Natural killer cell (primary cell): ENCODE results near the gene SVEP1. TPM values are rescaled to one million over a fixed set of nuclear protein-coding genes. Genes with fewer than 3 reads are reported as not detected.

Source experiments
- ATAC-seq, 3 donors: fragments of 150-1000 bp in 2 of 3; fragments of 200-7000 bp in 1 of 3; cut with Tn5 transposase; 1 replicate in 1 of 3; 2 replicates in 2 of 3; pipeline ENCODE4 v1.10.0; 2021; ENCODE audit warnings: mild to moderate bottlenecking in 2 of 3, moderate library complexity in 2 of 3
- DNase-seq, 2 donors: peaks; one replicate each; pipeline versions ENCODE4 v3.0.0 to v3.0.0-alpha.2; 2013 to 2021; ENCODE audit warnings: mixed read lengths in 1 of 2
- H3K27ac ChIP-seq: one replicate; pipeline ENCODE4 v1.5.1; 2013; ENCODE audit warnings: mild to moderate bottlenecking, low read length
- H3K27me3 ChIP-seq: one replicate; pipeline ENCODE4 v1.6.1; 2013; ENCODE audit warnings: low read length; ENCODE audit not compliant: control insufficient read depth, insufficient read depth
- H3K36me3 ChIP-seq: one replicate; pipeline ENCODE4 v1.6.1; 2013; ENCODE audit warnings: low read length; ENCODE audit not compliant: control insufficient read depth, insufficient read depth
- H3K4me1 ChIP-seq: one replicate; pipeline ENCODE4 v1.6.1; 2013; ENCODE audit warnings: low read length; ENCODE audit not compliant: control insufficient read depth, insufficient read depth
- H3K4me3 ChIP-seq: one replicate; pipeline ENCODE4 v1.5.1; 2013; ENCODE audit warnings: low read length
- H3K9me3 ChIP-seq: one replicate; pipeline ENCODE4 v1.6.1; 2013; ENCODE audit warnings: low read length; ENCODE audit not compliant: control insufficient read depth, insufficient read depth
- H3K27ac Mint-ChIP-seq, 2 donors: one replicate each; pipeline ENCODE4 v1.8.0; 2022; ENCODE audit warnings: mild to moderate bottlenecking in 2 of 2, mixed read lengths in 2 of 2, moderate library complexity in 1 of 2
- H3K27me3 Mint-ChIP-seq, 2 donors: one replicate each; pipeline ENCODE4 v1.8.0; 2022; ENCODE audit warnings: low read depth in 2 of 2, mixed read lengths in 2 of 2
- H3K36me3 Mint-ChIP-seq: one replicate; pipeline ENCODE4 v1.8.0; 2022; ENCODE audit warnings: mixed read lengths
- H3K4me1 Mint-ChIP-seq, 2 donors: one replicate each; pipeline ENCODE4 v1.8.0; 2022; ENCODE audit warnings: mixed read lengths in 2 of 2
- H3K4me3 Mint-ChIP-seq: one replicate; pipeline ENCODE4 v1.8.0; 2022; ENCODE audit warnings: mild to moderate bottlenecking, moderate library complexity, mixed read lengths
- H3K9me3 Mint-ChIP-seq, 2 donors: one replicate each; pipeline ENCODE4 v1.8.0; 2022; ENCODE audit warnings: mixed read lengths in 2 of 2
- WGBS: methylation state at CpG from one replicate; pipeline ENCODE4 v1.1.7; 2013; ENCODE audit warnings: missing lambda C conversion rate; ENCODE audit not compliant: insufficient coverage; 5-methylcytosine and 5-hydroxymethylcytosine counted together
- intact Hi-C: fragments of 100-400 bp; cut with micrococcal nuclease; formaldehyde crosslinking; loops from one replicate; pipeline ENCODE4 v1.14.2; 2022
- total RNA-seq, 4 donors: library from RNA; stranded (reverse); fragments of 120-200 nt in 1 of 4; gene quantifications; one replicate each; pipeline versions ENCODE4 v1.2.3 to v1.2.4, GENCODE V29; 2013 to 2022
- TF ChIP-seq, protein P1 (sequence below): fragments of 200-600 bp; IDR thresholded peaks from one replicate; pipeline ENCODE4 v1.8.0; 2022; ENCODE audit warnings: antibody characterized with exemption

SVEP1 gene
- not detected for total RNA-seq
- not detected for total RNA-seq (2013)

DNA sequence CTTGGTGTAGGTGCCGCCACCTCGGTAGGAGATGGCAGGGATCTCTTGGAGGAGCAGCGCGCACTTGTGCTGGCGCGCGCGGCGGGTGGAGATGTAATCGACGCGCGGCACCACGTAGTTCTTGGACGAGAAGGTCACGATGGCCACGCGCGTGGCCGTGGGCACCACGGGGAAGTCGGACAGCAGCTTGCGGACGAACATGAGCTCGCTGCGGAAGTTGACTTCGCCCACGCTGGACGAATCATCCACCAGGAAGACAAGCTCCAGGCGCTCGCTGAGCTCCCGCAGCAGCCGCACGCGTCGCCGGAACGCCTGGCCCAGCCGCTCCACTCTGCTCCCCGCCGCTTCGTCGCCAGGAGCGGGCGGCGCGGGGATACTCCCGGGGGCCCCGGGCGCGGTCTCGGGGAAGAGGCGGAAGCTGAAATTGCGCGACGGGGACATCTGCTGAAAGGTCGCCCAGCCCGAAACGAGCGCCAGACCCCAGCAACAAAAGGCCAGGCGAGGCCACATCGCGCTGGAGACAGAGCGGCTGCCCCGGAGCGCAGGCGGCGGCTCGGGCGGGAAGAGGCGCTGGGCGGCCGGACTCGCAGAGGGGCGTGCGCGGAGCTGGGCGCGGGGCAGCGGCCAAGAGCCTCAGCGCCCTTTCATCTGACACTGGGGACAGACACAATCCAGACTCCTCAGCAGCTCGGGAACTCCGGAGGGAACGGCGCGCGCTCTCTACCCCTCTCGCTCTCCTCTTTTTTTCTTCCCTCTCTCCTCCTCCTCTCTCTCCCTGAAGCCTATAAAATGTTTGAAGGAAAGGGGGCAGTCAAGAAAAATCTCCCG, at the start of gene SVEP1:
TSS of gene SVEP1 (minus strand) at position 708 of the 828 bp plus-strand sequence. CDS start at position 510, 198 bp downstream.
- Histone ChIP-seq H3K4me3 (no peak within 1 kb of the TSS), H3K9me3 (no peaks in the 10 kb centered on the region), H3K4me1 (no peaks in the 10 kb centered on the region), H3K36me3 (no peaks in the 10 kb centered on the region), H3K27me3 (peaks cover 6% of the 10 kb centered on the region), H3K27ac (no peak within 1 kb of the TSS)
- H3K27me3 Mint-ChIP-seq, result peaks cover 23 to 39% of the 10 kb centered on the region in 2 donors
- TF ChIP-seq, protein P1, sequence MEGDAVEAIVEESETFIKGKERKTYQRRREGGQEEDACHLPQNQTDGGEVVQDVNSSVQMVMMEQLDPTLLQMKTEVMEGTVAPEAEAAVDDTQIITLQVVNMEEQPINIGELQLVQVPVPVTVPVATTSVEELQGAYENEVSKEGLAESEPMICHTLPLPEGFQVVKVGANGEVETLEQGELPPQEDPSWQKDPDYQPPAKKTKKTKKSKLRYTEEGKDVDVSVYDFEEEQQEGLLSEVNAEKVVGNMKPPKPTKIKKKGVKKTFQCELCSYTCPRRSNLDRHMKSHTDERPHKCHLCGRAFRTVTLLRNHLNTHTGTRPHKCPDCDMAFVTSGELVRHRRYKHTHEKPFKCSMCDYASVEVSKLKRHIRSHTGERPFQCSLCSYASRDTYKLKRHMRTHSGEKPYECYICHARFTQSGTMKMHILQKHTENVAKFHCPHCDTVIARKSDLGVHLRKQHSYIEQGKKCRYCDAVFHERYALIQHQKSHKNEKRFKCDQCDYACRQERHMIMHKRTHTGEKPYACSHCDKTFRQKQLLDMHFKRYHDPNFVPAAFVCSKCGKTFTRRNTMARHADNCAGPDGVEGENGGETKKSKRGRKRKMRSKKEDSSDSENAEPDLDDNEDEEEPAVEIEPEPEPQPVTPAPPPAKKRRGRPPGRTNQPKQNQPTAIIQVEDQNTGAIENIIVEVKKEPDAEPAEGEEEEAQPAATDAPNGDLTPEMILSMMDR, result no peak
- no peak within 1 kb of the TSS for H3K27ac Mint-ChIP-seq
- DNase-seq, result no peak
- no peaks in the 10 kb centered on the region for H3K9me3 Mint-ChIP-seq
- H3K4me3 Mint-ChIP-seq, result no peak within 1 kb of the TSS
- no peaks in the 10 kb centered on the region for H3K4me1 Mint-ChIP-seq
- WGBS, result 3% methylated on average over 88 of the region's 89 CpGs
- intact Hi-C loops, result no loop called here
- no peak for ATAC-seq
- no peaks in the 10 kb centered on the region for H3K36me3 Mint-ChIP-seq

DNA sequence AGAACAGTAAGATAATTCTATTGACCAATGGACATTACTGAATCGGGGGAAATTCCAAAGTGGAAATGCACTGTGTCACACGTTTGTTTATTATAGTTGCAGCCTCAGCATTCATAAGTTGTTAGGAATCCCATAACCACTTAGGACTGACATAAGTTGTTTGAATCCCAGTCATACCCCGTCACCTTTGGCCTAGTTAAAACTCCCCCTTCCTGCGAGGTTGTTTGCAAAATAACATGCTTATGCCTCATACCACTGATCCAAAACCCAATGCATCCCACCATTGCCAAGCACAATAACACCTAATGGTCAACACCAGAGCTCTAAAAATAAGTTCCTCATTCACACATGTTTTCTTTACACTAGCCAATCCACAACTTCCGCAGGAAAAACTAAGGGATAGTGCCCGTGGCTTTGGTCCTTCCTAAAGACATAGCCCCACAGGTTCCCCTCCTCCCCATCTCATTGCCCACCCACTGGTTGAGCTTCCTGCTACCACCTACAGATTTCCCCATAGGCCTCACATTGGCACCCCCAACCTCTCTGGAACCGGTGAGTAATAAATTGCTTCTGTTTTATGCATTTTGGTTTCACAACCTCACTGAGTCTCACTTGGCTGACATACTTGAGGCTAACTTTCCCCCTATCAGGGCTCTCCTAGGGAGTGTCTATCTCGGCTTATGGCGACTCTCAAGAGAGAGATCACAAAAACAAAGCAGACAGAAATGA, 46.7 kb upstream of the SVEP1 start:
- H3K36me3 Mint-ChIP-seq, result no peaks in the 10 kb centered on the region
- no peak for ATAC-seq
- Histone ChIP-seq H3K27ac (no peak overlapping the region), H3K4me1 (no peaks in the 10 kb centered on the region), H3K27me3 (no peaks in the 10 kb centered on the region), H3K36me3 (no peaks in the 10 kb centered on the region), H3K4me3 (no peak overlapping the region), H3K9me3 (no peaks in the 10 kb centered on the region)
- H3K27ac Mint-ChIP-seq, result no peak overlapping the region
- H3K4me3 Mint-ChIP-seq, result no peak overlapping the region
- TF ChIP-seq, protein P1, result no peak
- WGBS, result 65% methylated on average over 7 of the region's 9 CpGs
- intact Hi-C loops, result loop anchor here (10.0 kb wide), 1 partner anchor 441 kb away; no protein-coding TSS in a partner anchor
- DNase-seq, result no peak
- no peaks in the 10 kb centered on the region for H3K4me1 Mint-ChIP-seq
- H3K9me3 Mint-ChIP-seq, result no peaks in the 10 kb centered on the region
- H3K27me3 Mint-ChIP-seq, result no peaks in the 10 kb centered on the region

DNA sequence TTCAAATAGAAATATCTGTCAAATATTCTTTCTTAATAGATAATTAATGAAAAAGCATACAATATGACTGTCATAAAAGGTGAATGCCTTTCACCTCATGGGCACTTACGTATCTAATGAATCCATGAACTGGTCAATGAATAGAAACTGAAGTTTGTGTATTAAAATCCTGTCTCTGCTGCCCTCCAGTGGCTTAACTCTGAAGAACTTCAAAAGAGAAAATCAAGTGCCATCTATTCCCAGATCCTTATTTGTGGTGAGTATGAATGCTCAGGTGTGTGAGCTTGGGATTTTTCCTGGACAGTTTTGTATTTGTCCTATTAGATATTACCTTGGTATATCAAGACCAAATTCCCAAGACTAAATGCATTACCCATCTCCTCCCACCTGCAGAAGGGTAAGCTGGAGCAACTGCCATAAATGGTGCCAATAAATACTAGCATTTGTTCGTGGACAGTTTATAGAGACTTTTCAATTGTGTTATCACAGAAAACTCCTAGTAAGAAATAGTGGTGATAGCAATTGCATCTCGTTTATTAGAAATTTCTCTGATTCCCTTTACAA, 44.0 kb upstream of the SVEP1 start:
- H3K9me3 ChIP-seq, result no peaks in the 10 kb centered on the region
- H3K9me3 Mint-ChIP-seq, result no peaks in the 10 kb centered on the region
- no peak overlapping the region for H3K27ac Mint-ChIP-seq
- no peaks in the 10 kb centered on the region for H3K4me1 Mint-ChIP-seq
- 27% methylated on average over 1 of the region's 3 CpGs for WGBS
- H3K4me3 ChIP-seq, result no peak overlapping the region
- no peak overlapping the region for H3K27ac ChIP-seq
- H3K36me3 Mint-ChIP-seq, result no peaks in the 10 kb centered on the region
- no peaks in the 10 kb centered on the region for H3K27me3 Mint-ChIP-seq
- ATAC-seq (no peak), DNase-seq (peak in 1 of 2 donors; percentile 31)
- intact Hi-C loops, result loop anchor here (10.0 kb wide), 1 partner anchor 439 kb away; no protein-coding TSS in a partner anchor
- no peak overlapping the region for H3K4me3 Mint-ChIP-seq
- H3K4me1 ChIP-seq, result no peaks in the 10 kb centered on the region
- no peaks in the 10 kb centered on the region for H3K27me3 ChIP-seq
- H3K36me3 ChIP-seq, result no peaks in the 10 kb centered on the region
- TF ChIP-seq, protein P1, result peak; percentile 34
